Measurements from ENCODE around the gene FGF14.

The FGF14 gene

DNA sequence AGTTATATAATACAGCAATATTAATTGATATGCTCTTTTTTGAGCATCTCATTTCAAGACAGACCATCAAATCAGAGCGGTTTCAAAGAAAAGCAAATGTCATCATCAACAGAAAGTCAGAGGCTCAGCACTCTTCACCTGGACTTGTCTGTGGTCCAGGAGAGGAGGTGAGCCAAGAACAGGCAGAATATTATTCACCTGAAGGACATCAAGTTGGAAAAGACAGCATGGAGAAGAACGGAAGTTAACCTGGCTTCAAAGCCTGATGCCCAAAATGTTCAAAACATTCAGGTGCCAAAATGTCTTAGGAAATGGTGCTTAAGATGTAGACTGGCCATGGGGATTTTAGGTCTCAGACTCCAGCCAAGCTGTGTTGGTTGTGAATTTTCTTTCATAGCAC, 40.7 kb downstream of the FGF14 start:
- DNase-seq: no peak

DNA sequence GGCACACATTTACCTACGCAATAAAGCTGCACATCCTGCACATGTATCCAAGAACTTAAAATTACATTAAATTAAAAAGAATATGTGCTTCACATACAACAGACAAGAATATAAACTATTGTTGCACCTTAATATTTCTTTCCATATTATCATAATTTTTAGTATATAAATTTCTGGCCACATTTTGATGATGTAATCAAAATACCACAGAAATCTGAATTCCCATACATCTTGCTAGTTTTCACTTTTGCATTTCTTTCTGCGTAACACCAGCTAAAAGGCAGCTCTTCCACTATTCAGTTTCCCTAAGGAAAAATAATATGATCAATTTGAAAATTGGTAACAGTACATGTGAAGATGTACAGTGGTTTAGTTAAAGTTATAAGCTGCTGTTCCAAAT, 42.6 kb downstream of the FGF14 start:
- no peak for DNase-seq

DNA sequence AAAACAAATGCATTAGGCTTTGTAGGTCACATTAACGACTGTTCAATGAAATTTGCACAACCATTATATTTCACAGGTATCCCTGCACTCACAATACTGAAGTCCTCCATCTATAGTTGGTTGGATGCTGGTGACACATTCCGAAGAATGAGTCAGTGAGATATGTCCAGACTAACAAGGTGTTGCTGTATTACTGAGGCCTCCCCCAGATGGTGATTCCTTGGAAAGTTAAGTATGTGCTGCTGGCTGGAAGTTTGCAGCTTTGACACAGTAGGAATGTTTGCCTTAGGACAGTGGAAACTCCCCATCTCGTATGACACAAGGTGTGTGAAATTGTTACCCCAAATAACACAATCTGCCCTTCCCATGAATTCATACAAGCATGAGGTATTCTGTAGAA, 46.6 kb downstream of the FGF14 start:
- no peak for DNase-seq

DNA sequence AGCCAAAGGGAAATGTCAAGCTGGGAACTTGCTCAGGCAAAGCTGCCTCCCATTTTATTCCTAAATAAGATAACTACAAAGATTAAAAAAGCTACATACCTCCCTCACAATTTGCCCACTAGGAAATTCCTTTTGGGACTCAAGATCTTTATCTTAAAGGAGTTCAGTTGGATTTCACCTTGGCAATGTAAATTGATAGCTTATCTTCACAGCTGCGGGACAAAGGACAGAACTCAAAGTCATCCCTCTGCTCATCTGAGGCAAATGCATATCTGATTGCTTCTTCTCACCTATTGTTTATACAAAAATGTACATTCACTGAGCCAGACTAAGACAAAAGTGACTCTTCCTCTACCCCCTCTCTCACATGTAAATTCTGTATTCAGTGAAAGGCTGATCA, 47.8 kb downstream of the FGF14 start:
- no peak for DNase-seq

DNA sequence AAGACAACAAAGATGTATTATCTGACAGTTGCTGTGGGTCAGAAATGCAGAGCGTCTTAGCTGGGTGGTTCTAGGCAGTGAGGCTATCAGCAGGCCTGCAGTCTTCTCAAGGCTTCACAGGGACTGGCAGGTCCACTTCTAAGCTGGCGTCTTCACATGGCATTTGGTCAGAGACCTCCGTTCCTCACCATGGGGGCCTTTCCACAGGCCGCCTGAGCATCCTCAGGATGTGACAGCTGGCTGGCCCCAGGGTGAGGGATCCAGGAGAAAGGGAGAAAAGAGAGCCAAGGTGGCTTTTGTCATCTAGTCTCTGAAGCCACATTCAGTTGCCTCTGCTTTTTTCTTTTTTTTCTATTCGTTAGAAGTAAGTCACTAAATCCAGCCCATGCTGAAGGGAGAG, 50.3 kb downstream of the FGF14 start:
- no peak for DNase-seq

DNA sequence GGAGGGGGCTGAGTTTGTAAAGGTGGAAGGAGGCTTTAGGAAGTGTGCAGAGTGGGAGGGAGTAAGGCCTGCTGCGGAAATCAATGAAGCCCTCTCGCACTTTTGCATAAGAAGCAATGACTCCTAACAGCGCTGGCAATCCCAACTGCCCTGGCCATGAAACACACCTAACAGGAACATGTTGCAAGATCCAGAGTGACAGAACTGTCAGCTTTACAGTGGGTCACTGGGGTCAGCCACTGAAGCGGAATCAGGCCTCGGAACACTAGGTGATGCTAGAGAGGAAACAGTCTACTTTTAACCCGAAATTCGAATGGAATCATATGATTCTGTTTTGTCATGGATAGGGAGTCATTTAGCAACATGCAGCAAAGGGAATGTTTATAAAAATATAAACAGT, 54.4 kb downstream of the FGF14 start:
- no peak for DNase-seq

DNA sequence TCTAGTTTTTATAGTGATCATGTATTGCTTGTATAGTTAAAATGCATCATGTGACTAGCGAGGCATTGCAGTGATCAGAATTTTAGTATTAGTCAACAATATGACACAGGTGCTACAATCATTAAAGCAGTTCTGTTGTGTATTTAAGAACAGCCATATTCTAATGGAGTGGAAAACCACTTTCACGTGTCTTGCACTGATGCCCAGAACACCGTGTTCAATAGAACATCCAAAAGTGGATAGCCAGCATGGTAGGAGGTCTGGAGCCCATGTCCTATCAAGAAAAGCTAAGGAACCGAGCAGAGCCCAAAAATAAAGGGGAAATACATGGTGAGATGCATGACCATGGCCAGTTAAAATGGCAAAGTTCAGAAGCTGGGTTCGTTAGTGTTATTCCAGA, 55.1 kb downstream of the FGF14 start:
- DNase-seq: no peak

DNA sequence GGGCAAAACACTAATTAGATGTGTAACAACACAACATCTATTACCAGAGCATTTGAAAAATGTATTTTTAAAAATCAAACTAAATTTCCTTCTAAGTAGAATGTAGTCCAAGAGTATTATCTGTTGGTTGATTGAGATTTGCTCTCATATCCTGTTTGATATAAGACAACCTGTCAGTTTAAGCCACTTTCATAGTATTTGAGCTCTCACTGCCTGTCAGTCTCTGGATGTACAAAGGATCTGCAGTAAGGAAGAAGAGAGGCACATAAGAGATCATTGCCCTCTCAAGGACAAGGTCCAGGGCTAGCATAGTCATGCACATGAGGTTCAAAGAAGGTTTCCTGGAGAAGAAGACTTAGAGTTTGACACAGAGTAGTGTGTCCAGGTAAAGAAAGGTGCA, 57.4 kb downstream of the FGF14 start:
- DNase-seq: no peak

DNA sequence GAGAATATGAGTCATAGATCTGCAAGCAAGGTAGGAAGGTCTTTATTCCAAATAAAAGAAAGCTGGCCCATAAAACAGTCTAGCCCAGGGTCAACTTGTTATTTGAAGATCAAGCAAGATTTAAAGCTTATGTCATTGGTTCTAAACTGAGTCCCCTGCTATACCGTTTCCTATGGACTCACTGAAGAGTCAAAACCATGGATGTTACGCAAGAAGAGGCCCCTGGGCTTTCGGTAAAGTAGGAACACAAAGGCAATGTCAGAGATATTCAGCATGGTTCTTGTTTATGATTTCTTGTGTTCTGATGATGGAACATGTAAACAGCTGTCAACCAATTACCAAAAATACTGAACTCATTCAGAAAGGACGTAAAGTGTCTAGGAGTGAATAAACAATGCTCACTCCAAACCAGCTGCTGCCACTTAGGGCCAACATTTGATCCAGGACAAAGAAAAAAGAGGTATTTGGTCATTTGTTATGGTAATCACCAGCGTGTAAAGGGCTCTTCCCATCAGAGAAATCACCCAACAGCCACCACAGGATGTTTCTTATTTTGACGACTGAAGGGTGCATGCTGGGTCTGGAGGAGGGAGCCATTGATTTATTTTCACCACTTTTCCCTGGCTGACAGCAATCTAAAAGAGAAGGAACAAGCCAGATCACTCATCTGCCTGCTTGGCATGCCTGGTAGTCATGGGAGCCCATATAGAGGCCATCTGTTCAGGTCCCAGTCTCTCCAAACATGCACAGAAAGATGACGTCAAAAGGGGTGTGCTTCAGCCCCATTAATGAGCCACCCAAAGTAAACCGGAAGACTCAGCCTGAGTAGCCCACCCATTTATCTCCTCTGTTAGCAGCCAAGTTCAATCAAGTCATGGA, 68.3 kb downstream of the FGF14 start:
- no peak for DNase-seq

DNA sequence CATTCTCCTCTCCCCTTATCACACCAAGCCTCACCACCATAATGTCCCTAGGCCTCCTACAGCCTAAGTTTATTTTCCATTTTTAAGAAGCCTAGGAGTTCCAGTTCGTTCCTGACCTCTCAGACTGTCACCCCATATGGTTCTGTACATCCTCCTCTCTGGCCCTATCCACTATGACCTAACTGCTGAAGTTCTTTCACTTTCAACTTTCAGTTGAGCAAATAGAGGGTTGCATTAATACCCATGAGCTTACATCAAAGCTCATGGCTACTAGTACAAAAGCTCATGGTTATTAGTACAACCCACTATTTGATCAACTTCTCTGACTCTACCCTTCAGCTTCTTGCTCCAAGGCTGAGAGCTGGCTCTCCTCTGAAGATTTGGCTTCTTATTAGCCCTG, 72.9 kb downstream of the FGF14 start:
- no peak for DNase-seq

DNA sequence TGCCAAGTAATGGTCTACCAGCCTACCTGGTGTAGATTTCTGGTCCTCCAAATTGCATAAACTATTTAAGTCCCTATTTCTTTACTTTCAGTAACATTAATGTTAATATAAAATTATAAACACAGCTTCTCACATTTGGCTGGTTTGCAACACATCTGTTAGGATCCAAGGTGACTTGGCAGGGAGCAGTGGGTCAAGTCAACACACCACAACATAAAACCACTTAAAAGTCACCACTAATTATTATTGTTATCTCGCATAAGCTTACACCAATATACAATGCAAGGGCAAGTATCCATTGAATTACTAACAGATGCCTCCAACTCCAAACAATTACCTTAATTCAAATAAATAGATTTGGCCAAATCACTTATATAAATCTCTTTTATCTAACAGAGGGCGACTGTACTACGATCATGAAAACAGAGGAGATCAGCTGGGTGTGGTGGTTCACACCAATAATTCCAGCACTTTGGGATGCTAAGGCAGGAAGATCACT, 74.7 kb downstream of the FGF14 start:
- no peak for DNase-seq

DNA sequence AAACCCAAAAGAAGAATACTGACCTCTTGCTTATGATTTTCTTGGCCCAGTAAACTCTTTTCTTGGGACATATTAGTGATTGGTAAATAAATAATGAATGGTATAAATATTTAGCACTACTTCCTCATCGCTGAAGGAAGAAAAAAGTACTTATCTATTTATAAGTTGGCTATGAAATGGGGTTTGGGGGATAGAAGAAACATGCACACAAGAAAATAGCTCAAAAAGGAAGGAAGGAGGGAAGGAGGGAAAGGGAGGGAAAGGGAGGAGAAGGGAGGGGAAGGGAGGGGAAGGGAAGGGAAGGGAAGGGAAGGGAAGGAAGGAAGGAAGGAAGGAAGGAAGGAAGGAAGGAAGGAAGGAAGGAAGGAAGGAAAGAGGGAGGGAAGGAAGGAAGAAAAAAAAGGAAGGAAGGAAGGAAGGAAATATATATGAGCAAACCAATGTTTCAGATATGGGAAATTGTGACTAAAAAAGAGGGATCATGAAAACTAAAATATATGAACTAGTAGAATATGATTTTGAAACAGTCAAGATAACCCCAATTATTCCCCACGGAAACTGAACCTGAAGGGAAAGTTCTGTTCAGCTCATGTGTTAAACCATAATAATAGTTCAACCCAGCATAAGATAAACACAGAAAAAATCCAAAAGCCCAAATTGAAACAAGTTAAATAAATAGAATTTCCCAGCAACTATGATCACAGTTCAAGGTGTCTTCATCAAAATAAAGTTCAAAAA, 75.3 kb downstream of the FGF14 start:
- no peak for DNase-seq

DNA sequence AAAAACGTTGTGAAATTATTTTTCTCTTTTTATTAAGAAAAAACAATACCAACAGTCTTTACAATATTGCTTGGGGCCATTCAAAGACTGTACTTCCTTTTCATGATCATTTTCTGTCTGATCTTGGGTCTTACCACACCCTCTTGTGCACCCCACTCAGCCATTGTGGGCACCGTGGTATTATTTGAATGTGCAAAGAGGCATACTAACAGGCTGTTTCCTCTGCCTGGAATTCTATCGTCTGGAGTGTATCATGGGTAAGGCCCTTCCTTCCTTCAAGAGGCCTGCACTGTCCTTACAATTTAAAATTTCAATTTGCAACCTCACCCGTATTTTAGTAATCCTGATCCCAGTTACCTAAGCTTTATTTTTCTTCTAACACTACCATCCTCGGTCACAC, 76.5 kb downstream of the FGF14 start:
- no peak for DNase-seq

DNA sequence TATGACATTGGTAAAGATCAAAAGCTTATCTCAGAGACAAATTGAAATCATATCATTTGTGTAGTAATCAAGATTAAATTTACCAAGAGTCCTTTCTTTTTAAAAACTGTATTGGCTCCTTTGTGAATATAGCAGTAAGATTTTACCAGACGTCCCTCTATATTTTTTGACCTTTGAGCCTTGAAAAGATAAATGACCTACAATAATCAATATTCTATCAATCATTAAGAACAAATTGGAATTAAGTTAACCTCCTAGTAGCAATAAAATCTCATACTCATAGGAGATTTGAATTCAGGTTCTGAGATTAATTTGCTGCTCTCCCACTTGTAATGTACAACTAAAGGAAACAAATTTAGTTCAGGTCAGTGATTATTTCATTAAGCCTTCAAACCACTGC, 78.3 kb downstream of the FGF14 start:
- no peak for DNase-seq

DNA sequence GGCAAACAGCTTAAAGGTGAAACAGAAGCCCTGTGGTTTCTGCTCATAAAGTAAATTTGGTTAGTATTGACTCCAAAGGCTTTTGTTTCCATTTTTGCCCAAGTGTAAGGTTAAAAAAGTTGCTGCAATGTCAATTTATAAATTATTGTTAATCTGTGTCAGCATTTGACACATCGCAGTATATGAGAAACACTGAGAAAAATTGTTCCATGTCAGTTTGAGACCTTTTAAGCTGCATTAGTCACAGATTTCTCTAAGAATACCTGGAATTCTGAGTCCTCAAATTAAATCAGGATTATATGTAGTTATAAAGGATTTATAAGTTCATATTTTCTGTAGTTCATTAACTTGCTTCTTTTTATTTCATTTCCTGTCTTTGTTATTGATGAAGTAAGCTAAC, 78.8 kb downstream of the FGF14 start:
- no peak for DNase-seq

DNA sequence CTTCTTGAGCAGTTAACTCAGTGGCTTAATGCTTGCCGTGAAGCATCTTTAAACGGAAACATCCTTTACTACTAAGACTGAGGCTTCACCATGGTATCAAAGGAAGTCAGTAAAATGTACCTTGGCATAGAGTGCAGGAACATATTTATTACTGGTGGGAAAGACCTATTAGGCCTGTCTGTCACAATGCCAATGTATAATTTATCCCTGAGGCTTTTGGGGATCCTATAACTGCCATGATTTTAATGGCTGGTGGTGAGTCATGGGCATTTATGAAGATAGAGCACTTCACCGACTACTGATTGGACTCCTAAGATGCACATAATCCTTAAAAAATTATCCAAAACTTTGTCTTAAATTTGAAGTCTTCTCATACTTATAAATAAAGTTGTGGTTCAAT, 79.6 kb downstream of the FGF14 start:
- no peak for DNase-seq

DNA sequence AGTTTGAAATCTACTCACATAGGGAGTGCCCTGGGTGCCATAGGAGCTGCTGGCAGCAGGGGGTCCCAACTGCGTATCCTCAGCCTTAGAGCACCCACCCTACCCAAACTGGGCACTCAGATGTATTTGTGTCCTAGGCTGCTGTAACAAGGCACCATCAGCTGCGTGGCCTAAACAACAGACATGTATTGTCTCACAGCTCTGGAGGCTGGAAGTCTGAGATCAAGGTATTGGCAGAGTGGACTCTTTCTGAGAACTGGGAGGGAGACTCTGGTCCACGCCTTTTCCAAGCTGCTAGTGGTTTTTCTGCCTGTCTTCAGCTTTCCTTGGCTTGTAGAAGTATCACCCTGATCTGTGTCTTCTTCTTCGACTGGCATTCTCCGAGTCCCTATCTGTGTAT, 83.6 kb downstream of the FGF14 start:
- DNase-seq: no peak

DNA sequence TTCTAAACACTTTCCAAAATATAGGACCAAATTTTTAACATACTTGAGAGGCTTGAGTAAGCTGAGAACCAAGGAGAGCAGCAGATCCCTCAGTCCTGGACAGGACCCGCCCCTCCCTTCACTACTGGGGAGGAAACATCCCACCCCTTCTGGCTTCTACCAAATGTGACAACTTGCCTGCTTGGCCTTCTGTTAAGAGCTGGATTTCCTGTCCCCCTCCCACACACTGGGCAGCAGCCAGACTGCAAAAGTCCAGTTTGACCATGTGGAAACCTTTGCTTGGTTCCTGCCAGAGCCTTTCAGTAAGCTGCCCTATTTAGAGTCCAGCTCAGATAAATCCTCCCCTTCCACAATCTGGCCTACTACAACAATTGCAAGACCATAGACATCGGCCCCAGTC, 84.3 kb downstream of the FGF14 start:
- no peak for DNase-seq

DNA sequence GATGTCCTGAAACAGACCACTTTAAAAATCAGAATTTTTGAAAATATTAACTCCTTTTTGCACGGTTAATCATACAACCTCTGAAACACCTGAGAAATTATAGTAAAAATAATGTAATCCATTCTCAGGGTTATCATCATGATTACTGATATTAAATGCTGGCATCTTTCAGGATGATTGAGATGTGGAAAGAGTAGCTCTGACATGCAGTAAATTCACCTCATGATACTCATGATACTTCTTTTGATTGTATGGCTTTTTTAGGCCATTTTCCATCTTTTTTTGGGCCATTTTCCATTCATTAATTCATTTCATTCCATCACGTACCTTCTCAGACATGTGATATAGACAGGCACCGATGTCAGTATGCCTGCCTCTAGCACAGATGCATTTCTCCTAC, 85.1 kb downstream of the FGF14 start:
- no peak for DNase-seq

DNA sequence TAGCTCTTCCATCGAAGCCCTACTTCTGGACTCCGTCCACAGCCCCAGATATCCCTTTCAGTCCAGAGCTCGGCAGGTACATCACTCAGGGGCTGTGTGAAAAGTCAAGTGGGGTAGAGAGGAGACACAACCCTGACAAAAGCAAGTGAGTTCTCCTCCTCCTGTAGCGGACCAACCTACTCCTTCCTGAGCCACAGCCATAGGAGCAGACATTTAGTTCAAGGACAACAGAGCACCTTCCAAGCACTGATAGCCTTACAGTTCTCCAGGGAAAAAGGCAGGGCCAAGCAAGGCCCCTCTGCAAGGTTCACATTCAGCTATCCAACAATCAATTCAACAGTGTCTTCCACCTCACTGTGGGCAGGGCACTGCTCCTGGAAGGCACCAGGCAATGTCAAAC, 89.0 kb downstream of the FGF14 start:
- no peak for DNase-seq

DNA sequence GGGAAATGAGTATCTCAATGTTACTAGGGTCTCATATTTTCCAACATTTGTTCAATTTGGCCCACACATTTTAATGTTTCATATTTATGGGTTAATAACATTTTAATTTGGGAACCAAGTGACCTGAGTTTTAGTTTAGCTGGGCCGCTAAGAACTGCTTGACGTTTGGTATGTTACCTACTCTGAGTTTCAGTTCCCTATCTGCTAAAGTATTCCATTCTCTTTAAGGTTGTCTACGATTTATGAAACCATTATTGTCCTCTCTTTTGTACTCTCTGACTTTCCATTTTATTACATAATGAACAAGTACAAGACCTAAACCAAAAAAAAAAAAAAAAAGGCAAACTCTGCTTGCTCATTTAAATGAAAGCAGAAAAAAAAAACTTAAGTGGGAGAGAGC, 89.9 kb downstream of the FGF14 start:
- DNase-seq: no peak

DNA sequence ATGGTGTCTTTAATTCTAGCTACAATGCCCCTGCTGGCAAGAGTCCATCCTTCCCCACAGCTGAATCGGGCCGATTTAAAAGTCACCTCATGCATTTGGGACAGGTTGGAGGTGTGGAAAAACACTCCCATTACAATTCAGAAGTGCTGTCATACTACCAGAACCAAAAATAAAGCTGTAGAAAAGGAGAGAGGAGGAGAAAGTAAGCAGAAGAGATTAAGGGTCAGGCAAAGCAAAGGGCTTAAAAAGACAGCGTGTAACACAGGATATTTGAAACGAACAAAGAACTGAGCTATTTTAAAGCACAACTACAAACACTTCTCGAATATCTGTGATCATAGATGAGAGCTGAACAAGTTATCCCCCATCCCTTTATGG, 90.4 kb downstream of the FGF14 start:
- no peak for DNase-seq

DNA sequence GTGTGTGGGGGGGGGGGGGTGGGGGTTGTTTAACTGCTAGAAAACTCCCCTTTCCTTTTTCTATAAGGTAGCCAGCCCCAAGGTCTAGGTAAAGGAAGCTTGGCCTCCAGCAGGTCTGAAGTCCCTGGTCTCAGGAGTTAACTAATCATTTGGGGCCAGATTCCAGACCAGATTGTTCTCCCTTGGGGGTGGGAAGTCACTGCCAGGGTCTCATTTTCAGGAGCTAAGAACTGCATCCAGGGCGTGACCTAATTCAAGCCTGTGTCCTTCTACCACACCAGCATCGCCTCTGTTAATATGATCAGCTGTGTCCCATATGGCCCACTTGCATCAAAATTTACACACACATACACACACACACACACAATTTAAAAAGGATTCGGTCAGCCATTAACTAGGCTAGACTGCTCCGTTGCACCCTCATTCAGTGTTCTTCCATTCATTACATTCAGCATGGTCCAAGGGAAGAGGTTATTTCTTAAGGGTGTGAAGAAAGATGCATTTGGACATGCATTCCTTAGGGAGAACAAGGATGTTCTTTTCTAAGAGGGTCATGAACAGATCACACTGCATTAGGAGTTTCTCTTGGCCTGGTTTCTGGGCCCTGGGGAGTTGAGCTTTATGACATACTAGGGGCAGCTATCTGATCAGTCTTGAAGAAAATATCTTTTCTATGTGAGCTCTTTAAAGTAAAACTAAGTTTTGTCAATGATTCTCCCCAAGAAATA, 91.0 kb downstream of the FGF14 start:
- no peak for DNase-seq

DNA sequence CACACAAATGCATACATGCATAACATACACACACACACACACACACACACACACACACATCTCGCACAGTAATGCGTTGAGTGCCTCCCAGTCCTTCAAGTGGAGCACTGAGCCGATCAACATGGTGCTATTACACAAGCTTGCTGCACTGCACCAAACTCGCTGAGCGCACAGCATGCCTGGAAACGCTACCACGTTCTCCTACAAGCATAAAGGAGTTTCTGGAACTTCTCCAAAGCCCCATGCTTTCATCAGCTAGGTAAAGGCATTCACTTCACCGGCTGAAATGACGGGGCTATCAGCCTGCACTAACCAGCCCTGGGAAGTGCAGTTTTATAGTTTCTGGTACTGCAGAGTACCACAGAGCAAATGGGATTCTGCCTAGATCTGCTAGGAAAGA, 92.7 kb downstream of the FGF14 start:
- no peak for DNase-seq

Data from activated naive CD4-positive, alpha-beta T cell treated with Interleukin-2 at 50 U/mL for 16 hours (primary cell).